ENCODE data around the gene TNRC18.
"Not testable (repeated sequence)": the region's sequence is repeated elsewhere in the genome, so short reads cannot be mapped to it uniquely, and the experiment has no call there.

The TNRC18 gene

GRCh38 chr7:5313076-5313885, 110.4 kb downstream of the TNRC18 start:
- DNase-seq = not testable (repeated sequence)

GRCh38 chr7:5312276-5313070, 111.2 kb downstream of the TNRC18 start:
- DNase-seq = not testable (repeated sequence)

GRCh38 chr7:5310822-5311405, 112.7 kb downstream of the TNRC18 start:
- DNase-seq = no peak

- no peak for DNase-seq
Observed at GRCh38 chr7:5309146-5309545, 114.5 kb downstream of the TNRC18 start.

GRCh38 chr7:5307221-5308142, 116.2 kb downstream of the TNRC18 start:
- DNase-seq = not testable (repeated sequence)

GRCh38 chr7:5305050-5305449, 118.6 kb downstream of the TNRC18 start:
- not testable (repeated sequence) for DNase-seq

GRCh38 chr7:5303591-5304505, 119.8 kb downstream of the TNRC18 start:
- no peak for DNase-seq

GRCh38 chr7:5303061-5303460, 120.6 kb downstream of the TNRC18 start:
- no peak for DNase-seq

GRCh38 chr7:5302577-5302976, 121.1 kb downstream of the TNRC18 start:
- no peak for DNase-seq

GRCh38 chr7:5300366-5300765, 123.3 kb downstream of the TNRC18 start:
- no peak for DNase-seq

GRCh38 chr7:5296611-5297226, 126.9 kb downstream of the TNRC18 start:
- peak; percentile 64 to 83 (median 76) for DNase-seq

GRCh38 chr7:5296015-5296610, 127.5 kb downstream of the TNRC18 start:
- peak in 1 of 6 experiments; percentile 37 for DNase-seq

- DNase-seq = no peak
Observed at GRCh38 chr7:5295039-5296014, 128.3 kb downstream of the TNRC18 start.

- DNase-seq = no peak
Observed at GRCh38 chr7:5294169-5294987, 129.3 kb downstream of the TNRC18 start.

GRCh38 chr7:5291711-5292335, 131.8 kb downstream of the TNRC18 start:
- not testable (repeated sequence) for DNase-seq

GRCh38 chr7:5291301-5291700, 132.3 kb downstream of the TNRC18 start:
- DNase-seq = no peak

GRCh38 chr7:5289355-5289754, 134.3 kb downstream of the TNRC18 start:
- no peak for DNase-seq

- DNase-seq = not testable (repeated sequence)
Observed at GRCh38 chr7:5288560-5288959, 135.1 kb downstream of the TNRC18 start.
